Right ventricle myocardium superior (tissue), 1 donor: Measurements from ENCODE around the gene TNKS1BP1. TPM values are rescaled to one million over a fixed set of nuclear protein-coding genes. Genes with fewer than 3 reads are reported as not detected.

Source experiments
- total RNA-seq: library from RNA; stranded (reverse); fragmentation: NEBNext Ultra II Directional; extraction: Animal tissue kit (Norgen Biotek cat#: 25700); gene quantifications from one replicate; pipeline ENCODE4 v1.2.1, GENCODE V29; 2021
- donor health status: DM: no; HTN: yes; CAD: no; lungs with severe emphysema.

Gene TNKS1BP1
- total RNA-seq, 1 donor from 2014 or later = 39.7 TPM

Other genes with a start within 250 kb of the TNKS1BP1 start
- 0.13 TPM for gene LRRC55, start 143.0 kb downstream of the TNKS1BP1 start, total RNA-seq
- gene APLNR, start 87.7 kb downstream of the TNKS1BP1 start, total RNA-seq = 15.4 TPM
- 36.3 TPM for gene SSRP1, start 10.9 kb upstream of the TNKS1BP1 start, total RNA-seq
- gene P2RX3, start 13.4 kb upstream of the TNKS1BP1 start, total RNA-seq = 1.3 TPM
- not detected for gene PRG3, start 56.2 kb upstream of the TNKS1BP1 start, total RNA-seq
- not detected for gene PRG2, start 65.7 kb upstream of the TNKS1BP1 start, total RNA-seq
- gene SLC43A3, start 102.2 kb upstream of the TNKS1BP1 start, total RNA-seq = 20.0 TPM
- gene RTN4RL2, start 135.6 kb upstream of the TNKS1BP1 start, total RNA-seq = 1.9 TPM
- gene SLC43A1, start 190.8 kb upstream of the TNKS1BP1 start, total RNA-seq = 5.4 TPM
- 64.8 TPM for gene TIMM10, start 205.8 kb upstream of the TNKS1BP1 start, total RNA-seq
- gene SMTNL1, start 212.6 kb upstream of the TNKS1BP1 start, total RNA-seq = not detected
- 15.1 TPM for gene UBE2L6, start 242.7 kb upstream of the TNKS1BP1 start, total RNA-seq